Measurements from ENCODE around the gene SOCS3. TPM values are rescaled to one million over a fixed set of nuclear protein-coding genes. Genes with fewer than 3 reads are reported as not detected.

The SOCS3 gene
- total and polyA plus RNA-seq, 10 of the 15 experiments (the other 5 are each of a cell fraction or from before 2014, with no cell fraction given): 0.05 to 3.9 (median 1.0) TPM

DNA sequence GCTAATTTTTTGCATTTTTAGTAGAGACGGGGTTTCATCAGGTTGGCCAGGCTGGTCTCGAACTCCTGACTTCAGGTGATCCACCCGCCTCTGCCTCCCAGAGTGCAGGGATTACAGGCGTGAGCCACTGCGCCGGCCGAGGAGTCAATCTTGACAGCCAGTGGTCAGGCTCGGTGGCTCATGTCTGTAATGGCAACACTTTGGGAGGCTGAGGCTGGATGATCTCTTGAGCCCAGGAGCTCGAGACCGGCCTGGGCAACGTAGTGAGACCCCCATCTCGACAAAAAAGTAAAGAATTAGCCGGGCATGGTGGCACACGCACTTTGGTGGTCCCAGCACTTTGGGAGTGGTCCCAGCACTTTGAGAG lies 18.0 kb upstream of the SOCS3 start:
- peaks cover 36% of the 10 kb centered on the region for H3K4me1 ChIP-seq (ENCODE audit: control insufficient read depth, insufficient read depth, low read length)
- H3K27ac ChIP-seq (ENCODE audit: control insufficient read depth, insufficient read depth): peak overlapping the region; percentile 76
- BruUV-seq (replicated peaks): no TSS peak
- in situ Hi-C loops (cut with MboI): no loop called here
- ChIA-PET RAD21 (ENCODE audit: unreplicated experiment) (interaction anchor here (0.8 to 1.5 kb wide), 3 partner anchors 10 to 87 kb away, joined by 3 to 7 read pairs (median 3); no protein-coding TSS in a partner anchor), POLR2A (interaction anchor here (1.4 kb wide), 1 partner anchor 11 kb away, joined by 13 read pairs; no protein-coding TSS in a partner anchor), CTCF (interaction anchor here (1.5 to 2.7 kb wide), 3 partner anchors 10 to 22 kb away, joined by 3 to 9 read pairs (median 5); no protein-coding TSS in a partner anchor), SMC1A (ENCODE audit: uncharacterized antibody, unreplicated experiment) (interaction anchor here (0.6 to 1.1 kb wide), 4 partner anchors 10 to 41 kb away, joined by 3 to 4 read pairs (median 3); no protein-coding TSS in a partner anchor)
- no peaks in the 10 kb centered on the region for H3K9me3 ChIP-seq (replicated peaks; ENCODE audit: control insufficient read depth, insufficient read depth, low read length)
- H4K20me1 ChIP-seq (ENCODE audit: control insufficient read depth, insufficient read depth): no peaks in the 10 kb centered on the region
- intact Hi-C loops (cut with micrococcal nuclease; ENCODE audit: unreplicated experiment): loop anchor here (2.0 kb wide), 1 partner anchor 17 kb away; the partner anchor contains the start of gene SOCS3
- no peak for TF ChIP-seq TCF12 (IDR thresholded peaks at IDR 0.05; ENCODE audit: low read depth, low read length)
- TF ChIP-seq ETV6 (conservative IDR thresholded peaks at IDR 0.05 in 1 of 2, IDR thresholded peaks at IDR 0.05 in 1 of 2; ENCODE audit: borderline replicate concordance in 1 of 2, low read depth in 1 of 2): no peak
- TF ChIP-seq, protein P1, sequence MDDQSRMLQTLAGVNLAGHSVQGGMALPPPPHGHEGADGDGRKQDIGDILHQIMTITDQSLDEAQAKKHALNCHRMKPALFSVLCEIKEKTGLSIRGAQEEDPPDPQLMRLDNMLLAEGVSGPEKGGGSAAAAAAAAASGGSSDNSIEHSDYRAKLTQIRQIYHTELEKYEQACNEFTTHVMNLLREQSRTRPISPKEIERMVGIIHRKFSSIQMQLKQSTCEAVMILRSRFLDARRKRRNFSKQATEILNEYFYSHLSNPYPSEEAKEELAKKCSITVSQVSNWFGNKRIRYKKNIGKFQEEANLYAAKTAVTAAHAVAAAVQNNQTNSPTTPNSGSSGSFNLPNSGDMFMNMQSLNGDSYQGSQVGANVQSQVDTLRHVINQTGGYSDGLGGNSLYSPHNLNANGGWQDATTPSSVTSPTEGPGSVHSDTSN (IDR thresholded peaks at IDR 0.05; ENCODE audit: insufficient replicate concordance, low read depth, low read length): no peak
- no peak for TF ChIP-seq KDM1A (IDR thresholded peaks at IDR 0.05; ENCODE audit: borderline replicate concordance)
- no peak for TF ChIP-seq SPI1 (IDR thresholded peaks at IDR 0.05; ENCODE audit: borderline replicate concordance, insufficient read depth, low read depth, low read length)
- no peak for TF ChIP-seq SIN3A (IDR thresholded peaks at IDR 0.05; ENCODE audit: low read depth, low read length)
- TF ChIP-seq CREB1 (IDR thresholded peaks at IDR 0.05; ENCODE audit: low read depth): no peak
- no peak for TF ChIP-seq IRF4 (IDR thresholded peaks at IDR 0.05; ENCODE audit: low read depth, low read length)
- TF ChIP-seq NFYA (IDR thresholded peaks at IDR 0.05; ENCODE audit: borderline replicate concordance, low read depth, low read length): no peak
- H3K79me2 ChIP-seq (ENCODE audit: control insufficient read depth, insufficient read depth, low read length): peaks cover 45% of the 10 kb centered on the region
- H3K36me3 ChIP-seq (ENCODE audit: control insufficient read depth in 2 of 2, insufficient read depth in 2 of 2, low read length in 1 of 2): no peaks in the 10 kb centered on the region
- ATAC-seq: no peak
- H3K4me3 ChIP-seq: peak overlapping the region; percentile 91
- DNase-seq (ENCODE audit: low read depth, low spot score): no peak
- FAIRE-seq: no peak
- peak overlapping the region; percentile 98 for H2AFZ ChIP-seq (ENCODE audit: control insufficient read depth, low read depth, low read length)
- peak overlapping the region; percentile 95 for H3K4me2 ChIP-seq (ENCODE audit: control insufficient read depth, insufficient read depth)
- no peaks in the 10 kb centered on the region for H3K27me3 ChIP-seq (replicated peaks in 1 of 2; ENCODE audit: control insufficient read depth in 2 of 2, insufficient read depth in 2 of 2, low read length in 1 of 2)
- 21% methylated on average over 14 of the region's 14 CpGs for WGBS (ENCODE audit: insufficient coverage, insufficient replicate concordance, low lambda C conversion rate, missing lambda C conversion rate)
- peak overlapping the region; percentile 93 for H3K9ac ChIP-seq (ENCODE audit: control insufficient read depth, insufficient read depth, low read length)
